SK-N-SH treated with all-trans-retinoic acid at 6 μM for 48 hours (cell line): ENCODE data around the gene ASIC1.

ENCODE experiments used
- GLIS3 ChIP-seq: fragments of 250-450 bp; sonication (Bioruptor Pico); IDR thresholded peaks from 2 replicates; pipeline ENCODE4 v1.5.0; 2020; ENCODE audit warnings: mild to moderate bottlenecking, moderate library complexity
- ISL1 ChIP-seq: fragments of 250-450 bp; sonication (Bioruptor Pico); IDR thresholded peaks from 2 replicates; pipeline ENCODE4 v2.1.2; 2022; ENCODE audit warnings: mild to moderate bottlenecking, moderate library complexity
- OSR1 ChIP-seq: fragments of 250-450 bp; sonication (Bioruptor Pico); IDR thresholded peaks from 2 replicates; pipeline ENCODE4 v1.8.0; 2022; ENCODE audit warnings: moderate library complexity, mild to moderate bottlenecking, inconsistent platforms
- PPARA ChIP-seq: fragments of 250-450 bp; sonication (Bioruptor Pico); IDR thresholded peaks from 2 replicates; pipeline ENCODE4 v1.5.0; 2020; ENCODE audit warnings: mild to moderate bottlenecking, borderline replicate concordance
- RARB ChIP-seq: fragments of 250-450 bp; sonication (Bioruptor Pico); IDR thresholded peaks from 2 replicates; pipeline ENCODE4 v1.8.0; 2021; ENCODE audit warnings: mild to moderate bottlenecking, moderate library complexity
- SNAI2 ChIP-seq: fragments of 250-450 bp; sonication (Bioruptor Pico); IDR thresholded peaks from 2 replicates; pipeline ENCODE4 v1.5.0; 2020; ENCODE audit warnings: mild to moderate bottlenecking, moderate library complexity
- TCF4 ChIP-seq: fragments of 250-450 bp; sonication (Bioruptor Pico); IDR thresholded peaks from 2 replicates; pipeline ENCODE4 v1.8.0; 2021; ENCODE audit warnings: mild to moderate bottlenecking, moderate library complexity, borderline replicate concordance
- ZFP30 ChIP-seq: fragments of 450-650 bp; formaldehyde crosslinking; IDR thresholded peaks from 2 replicates; pipeline ENCODE4 v1.5.0; 2022; ENCODE audit warnings: mild to moderate bottlenecking, moderate library complexity
- ZNF565 ChIP-seq: fragments of 450-650 bp; formaldehyde crosslinking; conservative IDR thresholded peaks from 2 replicates; pipeline ENCODE4 v1.5.0; 2020; ENCODE audit warnings: low read depth, mild to moderate bottlenecking, moderate library complexity
- ZNF70 ChIP-seq: fragments of 450-650 bp; formaldehyde crosslinking; IDR thresholded peaks from 2 replicates; pipeline ENCODE4 v1.5.0; 2020; ENCODE audit warnings: mild to moderate bottlenecking, moderate library complexity
- ZNF8 ChIP-seq: fragments of 450-650 bp; formaldehyde crosslinking; IDR thresholded peaks from 2 replicates; pipeline ENCODE4 v1.5.0; 2020; ENCODE audit warnings: mild to moderate bottlenecking, moderate library complexity
- TF ChIP-seq, protein P1 (sequence below): fragments of 250-450 bp; sonication (Bioruptor Pico); IDR thresholded peaks from 2 replicates; pipeline ENCODE4 v1.8.0; 2020; ENCODE audit warnings: mild to moderate bottlenecking, moderate library complexity, borderline replicate concordance
- TF ChIP-seq, protein P2 (sequence below): fragments of 250-450 bp; sonication (Bioruptor Pico); IDR thresholded peaks from 2 replicates; pipeline ENCODE4 v1.5.1; 2020; ENCODE audit warnings: low read depth, mild to moderate bottlenecking, moderate library complexity
- TF ChIP-seq, protein P3 (sequence below): fragments of 250-450 bp; sonication (Bioruptor Pico); IDR thresholded peaks from 2 replicates; pipeline ENCODE4 v1.5.0; 2020; ENCODE audit warnings: mild to moderate bottlenecking, moderate library complexity

GRCh38 chr12:50043854-50044253 is 13.5 kb upstream of the ASIC1 start:
- TF ChIP-seq ZNF8 (CRISPR knock-in tag) (no peak), TCF4 (CRISPR knock-in tag) (no peak), SNAI2 (CRISPR knock-in tag) (no peak), ISL1 (no peak), GLIS3 (CRISPR knock-in tag) (no peak), ZFP30 (CRISPR knock-in tag) (no peak), PPARA (CRISPR knock-in tag) (no peak), ZNF70 (no peak), ZNF565 (no peak), RARB (CRISPR knock-in tag) (no peak), OSR1 (CRISPR knock-in tag) (no peak)
- TF ChIP-seq, protein P1, sequence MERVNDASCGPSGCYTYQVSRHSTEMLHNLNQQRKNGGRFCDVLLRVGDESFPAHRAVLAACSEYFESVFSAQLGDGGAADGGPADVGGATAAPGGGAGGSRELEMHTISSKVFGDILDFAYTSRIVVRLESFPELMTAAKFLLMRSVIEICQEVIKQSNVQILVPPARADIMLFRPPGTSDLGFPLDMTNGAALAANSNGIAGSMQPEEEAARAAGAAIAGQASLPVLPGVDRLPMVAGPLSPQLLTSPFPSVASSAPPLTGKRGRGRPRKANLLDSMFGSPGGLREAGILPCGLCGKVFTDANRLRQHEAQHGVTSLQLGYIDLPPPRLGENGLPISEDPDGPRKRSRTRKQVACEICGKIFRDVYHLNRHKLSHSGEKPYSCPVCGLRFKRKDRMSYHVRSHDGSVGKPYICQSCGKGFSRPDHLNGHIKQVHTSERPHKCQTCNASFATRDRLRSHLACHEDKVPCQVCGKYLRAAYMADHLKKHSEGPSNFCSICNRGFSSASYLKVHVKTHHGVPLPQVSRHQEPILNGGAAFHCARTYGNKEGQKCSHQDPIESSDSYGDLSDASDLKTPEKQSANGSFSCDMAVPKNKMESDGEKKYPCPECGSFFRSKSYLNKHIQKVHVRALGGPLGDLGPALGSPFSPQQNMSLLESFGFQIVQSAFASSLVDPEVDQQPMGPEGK (CRISPR knock-in tag) = no peak
- TF ChIP-seq, protein P2, sequence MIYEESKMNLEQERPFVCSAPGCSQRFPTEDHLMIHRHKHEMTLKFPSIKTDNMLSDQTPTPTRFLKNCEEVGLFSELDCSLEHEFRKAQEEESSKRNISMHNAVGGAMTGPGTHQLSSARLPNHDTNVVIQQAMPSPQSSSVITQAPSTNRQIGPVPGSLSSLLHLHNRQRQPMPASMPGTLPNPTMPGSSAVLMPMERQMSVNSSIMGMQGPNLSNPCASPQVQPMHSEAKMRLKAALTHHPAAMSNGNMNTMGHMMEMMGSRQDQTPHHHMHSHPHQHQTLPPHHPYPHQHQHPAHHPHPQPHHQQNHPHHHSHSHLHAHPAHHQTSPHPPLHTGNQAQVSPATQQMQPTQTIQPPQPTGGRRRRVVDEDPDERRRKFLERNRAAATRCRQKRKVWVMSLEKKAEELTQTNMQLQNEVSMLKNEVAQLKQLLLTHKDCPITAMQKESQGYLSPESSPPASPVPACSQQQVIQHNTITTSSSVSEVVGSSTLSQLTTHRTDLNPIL = no peak
- TF ChIP-seq, protein P3, sequence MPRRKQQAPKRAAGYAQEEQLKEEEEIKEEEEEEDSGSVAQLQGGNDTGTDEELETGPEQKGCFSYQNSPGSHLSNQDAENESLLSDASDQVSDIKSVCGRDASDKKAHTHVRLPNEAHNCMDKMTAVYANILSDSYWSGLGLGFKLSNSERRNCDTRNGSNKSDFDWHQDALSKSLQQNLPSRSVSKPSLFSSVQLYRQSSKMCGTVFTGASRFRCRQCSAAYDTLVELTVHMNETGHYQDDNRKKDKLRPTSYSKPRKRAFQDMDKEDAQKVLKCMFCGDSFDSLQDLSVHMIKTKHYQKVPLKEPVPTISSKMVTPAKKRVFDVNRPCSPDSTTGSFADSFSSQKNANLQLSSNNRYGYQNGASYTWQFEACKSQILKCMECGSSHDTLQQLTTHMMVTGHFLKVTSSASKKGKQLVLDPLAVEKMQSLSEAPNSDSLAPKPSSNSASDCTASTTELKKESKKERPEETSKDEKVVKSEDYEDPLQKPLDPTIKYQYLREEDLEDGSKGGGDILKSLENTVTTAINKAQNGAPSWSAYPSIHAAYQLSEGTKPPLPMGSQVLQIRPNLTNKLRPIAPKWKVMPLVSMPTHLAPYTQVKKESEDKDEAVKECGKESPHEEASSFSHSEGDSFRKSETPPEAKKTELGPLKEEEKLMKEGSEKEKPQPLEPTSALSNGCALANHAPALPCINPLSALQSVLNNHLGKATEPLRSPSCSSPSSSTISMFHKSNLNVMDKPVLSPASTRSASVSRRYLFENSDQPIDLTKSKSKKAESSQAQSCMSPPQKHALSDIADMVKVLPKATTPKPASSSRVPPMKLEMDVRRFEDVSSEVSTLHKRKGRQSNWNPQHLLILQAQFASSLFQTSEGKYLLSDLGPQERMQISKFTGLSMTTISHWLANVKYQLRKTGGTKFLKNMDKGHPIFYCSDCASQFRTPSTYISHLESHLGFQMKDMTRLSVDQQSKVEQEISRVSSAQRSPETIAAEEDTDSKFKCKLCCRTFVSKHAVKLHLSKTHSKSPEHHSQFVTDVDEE (CRISPR knock-in tag) = no peak
